ENCODE data around the gene ACAA2.

Gene ACAA2

DNA sequence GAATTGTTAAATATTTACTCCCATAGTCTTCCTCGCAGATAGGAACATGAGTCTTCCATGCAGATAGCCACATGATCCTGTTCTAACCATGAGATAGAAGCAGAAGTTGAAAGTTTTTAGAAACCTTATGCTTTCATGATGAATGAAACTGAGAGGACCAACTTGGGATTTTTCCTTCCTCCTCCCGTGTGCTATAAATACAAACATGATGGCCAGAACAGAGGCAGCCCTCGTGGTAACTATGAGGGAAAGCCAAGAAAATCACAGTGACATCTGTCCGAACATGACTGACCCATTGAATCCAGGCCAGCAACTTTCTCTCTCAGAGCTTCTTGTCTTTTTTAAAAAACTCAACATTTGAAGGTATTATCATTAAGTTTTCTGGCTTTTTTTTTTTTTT, 78.5 kb downstream of the ACAA2 start:
- no peak for DNase-seq

DNA sequence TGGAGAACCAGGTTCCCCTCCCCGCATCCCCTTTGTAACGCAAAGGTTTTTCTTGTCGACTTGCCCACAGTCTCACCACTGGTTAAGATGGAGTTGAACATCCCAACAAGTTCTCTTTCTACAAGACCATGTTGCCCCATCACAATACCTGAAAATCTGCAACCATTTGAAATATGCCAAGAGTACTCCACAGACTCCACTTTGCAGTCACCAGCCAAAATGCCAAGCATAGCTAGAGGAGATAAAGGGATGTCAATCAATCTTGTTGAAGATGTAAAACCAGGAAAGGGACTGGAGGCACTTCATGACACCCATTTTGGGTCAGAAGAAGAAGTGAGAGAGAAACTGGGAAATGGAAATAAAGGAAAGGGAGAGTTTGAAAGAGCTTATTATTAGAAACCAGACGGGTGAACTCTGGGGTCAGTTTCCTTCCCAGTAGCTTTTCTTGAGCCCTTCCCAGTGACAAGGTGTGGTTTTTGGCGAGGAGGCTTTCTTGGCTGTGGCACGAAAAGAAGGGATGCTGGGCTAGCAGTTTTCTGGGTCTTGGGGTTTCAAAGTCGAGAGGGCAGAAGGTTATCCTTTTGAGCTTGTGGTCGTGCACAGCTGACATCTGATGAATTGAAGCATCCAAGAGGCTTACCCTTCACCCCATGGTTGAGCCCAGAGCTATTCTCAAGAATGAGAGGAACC, 79.3 kb downstream of the ACAA2 start:
- no peak for DNase-seq

DNA sequence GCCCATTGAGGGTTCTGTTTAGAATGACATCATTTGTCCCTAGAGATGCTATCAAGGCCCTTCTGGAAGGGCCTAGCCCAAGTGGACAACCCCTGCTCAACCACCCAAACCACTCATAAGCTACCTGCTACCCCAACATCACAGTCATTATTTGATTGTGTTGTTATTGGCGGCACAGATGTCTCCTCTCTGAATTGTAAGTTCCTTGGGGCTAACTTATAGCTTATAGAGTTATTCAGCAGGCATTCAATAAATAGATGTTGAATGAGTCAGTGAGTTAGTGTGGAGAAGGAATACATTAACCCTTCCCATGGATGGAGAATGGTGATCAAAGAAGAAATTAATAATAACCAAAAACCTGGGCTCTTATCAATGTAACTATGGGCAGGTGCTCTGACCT, 80.0 kb downstream of the ACAA2 start:
- DNase-seq, result no peak

Measured in NCI-H2029 (cell line).